ENCODE measurements around the gene CD93. TPM values are rescaled to one million over a fixed set of nuclear protein-coding genes. Genes with fewer than 3 reads are reported as not detected.

Gene CD93, protein sequence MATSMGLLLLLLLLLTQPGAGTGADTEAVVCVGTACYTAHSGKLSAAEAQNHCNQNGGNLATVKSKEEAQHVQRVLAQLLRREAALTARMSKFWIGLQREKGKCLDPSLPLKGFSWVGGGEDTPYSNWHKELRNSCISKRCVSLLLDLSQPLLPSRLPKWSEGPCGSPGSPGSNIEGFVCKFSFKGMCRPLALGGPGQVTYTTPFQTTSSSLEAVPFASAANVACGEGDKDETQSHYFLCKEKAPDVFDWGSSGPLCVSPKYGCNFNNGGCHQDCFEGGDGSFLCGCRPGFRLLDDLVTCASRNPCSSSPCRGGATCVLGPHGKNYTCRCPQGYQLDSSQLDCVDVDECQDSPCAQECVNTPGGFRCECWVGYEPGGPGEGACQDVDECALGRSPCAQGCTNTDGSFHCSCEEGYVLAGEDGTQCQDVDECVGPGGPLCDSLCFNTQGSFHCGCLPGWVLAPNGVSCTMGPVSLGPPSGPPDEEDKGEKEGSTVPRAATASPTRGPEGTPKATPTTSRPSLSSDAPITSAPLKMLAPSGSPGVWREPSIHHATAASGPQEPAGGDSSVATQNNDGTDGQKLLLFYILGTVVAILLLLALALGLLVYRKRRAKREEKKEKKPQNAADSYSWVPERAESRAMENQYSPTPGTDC
- not detected in 2 replicates for total RNA-seq (2014; rRNA removed; shearing (Covaris generic))

DNA sequence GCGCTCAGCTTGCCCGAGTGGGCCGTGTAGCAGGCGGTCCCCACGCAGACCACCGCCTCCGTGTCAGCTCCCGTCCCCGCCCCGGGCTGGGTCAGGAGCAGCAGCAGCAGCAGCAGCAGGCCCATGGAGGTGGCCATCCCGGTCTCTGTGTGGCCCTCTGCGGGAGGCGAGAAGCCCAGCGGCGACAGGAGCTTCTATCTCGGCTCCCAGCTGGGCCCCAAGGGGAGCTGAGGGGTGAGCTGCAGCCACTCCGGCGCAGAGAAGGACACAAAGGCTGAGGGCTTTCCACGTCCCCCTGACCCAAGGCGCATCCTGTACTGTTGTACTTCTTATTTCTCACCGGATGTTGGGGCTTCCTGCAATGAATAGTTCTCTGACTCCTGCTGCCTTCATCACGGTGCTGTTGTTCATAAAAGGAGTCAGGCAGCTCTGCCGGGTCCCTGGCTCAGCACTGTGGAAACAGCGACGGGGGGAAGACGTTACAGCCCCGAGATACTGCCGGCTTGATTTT is at the start of gene CD93:
Gene CD93 (minus strand): TSS at position 269 of the 511 bp plus-strand sequence. CDS start 132 bp downstream, at position 137.
- DNase-seq (ENCODE audit: low spot score) = no peak

DNA sequence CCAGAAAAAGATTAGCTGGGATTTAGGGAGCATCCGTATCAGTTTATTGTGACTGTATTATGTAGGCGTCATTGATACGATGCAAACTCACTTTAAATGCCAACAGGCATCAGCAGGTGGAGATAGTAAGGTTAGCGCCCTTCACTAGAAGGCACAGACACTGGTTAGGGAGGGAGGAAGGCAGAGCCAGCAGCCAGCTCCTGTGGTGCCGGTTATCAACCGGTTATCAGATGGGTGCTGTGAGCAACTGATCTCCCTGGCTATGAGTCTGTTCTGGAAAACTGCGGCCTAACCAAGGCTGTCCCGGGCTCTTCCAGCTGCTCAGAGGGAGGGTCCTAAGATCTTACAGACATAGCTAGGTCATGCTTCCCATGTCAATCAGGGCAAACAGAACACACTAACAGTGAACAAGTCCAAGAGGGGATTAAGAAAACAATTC is 47.5 kb upstream of the CD93 start:
- no peak for DNase-seq (ENCODE audit: low spot score)

DNA sequence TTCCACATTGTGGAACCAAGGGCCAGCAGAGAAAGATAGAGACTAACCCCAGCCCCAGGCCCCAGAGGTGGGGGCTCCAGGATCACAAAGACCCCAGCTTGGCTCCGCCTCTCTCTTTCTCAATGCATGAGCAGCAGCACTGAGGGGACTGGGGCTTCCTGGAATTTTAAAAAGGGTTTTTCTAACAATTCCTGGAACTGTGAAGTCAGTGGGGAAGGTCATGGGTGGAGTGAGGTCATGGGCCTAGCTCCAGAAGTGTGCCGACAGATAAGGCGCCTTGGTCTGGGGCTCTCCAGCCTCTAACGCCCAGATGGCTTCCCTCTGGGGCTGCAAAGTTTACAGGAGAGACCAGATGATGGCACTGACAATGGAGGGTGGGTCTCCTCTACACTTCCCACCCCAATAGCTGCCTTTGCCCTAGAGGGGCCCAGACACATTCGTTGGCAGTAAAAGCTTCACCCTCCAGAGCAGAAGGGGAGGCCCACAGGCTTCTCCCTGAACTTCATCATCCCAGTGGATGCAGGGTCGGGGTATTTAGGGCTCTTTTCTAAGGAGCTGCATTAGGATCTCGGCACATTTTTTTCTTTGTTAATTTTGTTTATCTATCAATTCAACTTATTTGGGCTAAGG is 46.9 kb upstream of the CD93 start:
- no peak for DNase-seq (ENCODE audit: low spot score)

- DNase-seq (ENCODE audit: low spot score) = no peak
Observed at GRCh38 chr20:23132293-23132929, 46.3 kb upstream of the CD93 start.

- no peak for DNase-seq (ENCODE audit: low spot score)
Observed at GRCh38 chr20:23131766-23132165, 45.6 kb upstream of the CD93 start.

GRCh38 chr20:23130622-23131140 is 44.6 kb upstream of the CD93 start:
- no peak for DNase-seq (ENCODE audit: low spot score)

GRCh38 chr20:23129891-23130621 is 43.9 kb upstream of the CD93 start:
- no peak for DNase-seq (ENCODE audit: low spot score)

GRCh38 chr20:23129266-23129665 is 43.1 kb upstream of the CD93 start:
- no peak for DNase-seq (ENCODE audit: low spot score)

- DNase-seq (ENCODE audit: low spot score) = no peak
Observed at GRCh38 chr20:23128461-23129125, 42.5 kb upstream of the CD93 start.

- DNase-seq (ENCODE audit: low spot score) = no peak
Observed at GRCh38 chr20:23127506-23128279, 41.6 kb upstream of the CD93 start.

GRCh38 chr20:23126281-23127061 is 40.3 kb upstream of the CD93 start:
- DNase-seq (ENCODE audit: low spot score) = no peak

GRCh38 chr20:23125625-23126191 is 39.6 kb upstream of the CD93 start:
- no peak for DNase-seq (ENCODE audit: low spot score)

DNA sequence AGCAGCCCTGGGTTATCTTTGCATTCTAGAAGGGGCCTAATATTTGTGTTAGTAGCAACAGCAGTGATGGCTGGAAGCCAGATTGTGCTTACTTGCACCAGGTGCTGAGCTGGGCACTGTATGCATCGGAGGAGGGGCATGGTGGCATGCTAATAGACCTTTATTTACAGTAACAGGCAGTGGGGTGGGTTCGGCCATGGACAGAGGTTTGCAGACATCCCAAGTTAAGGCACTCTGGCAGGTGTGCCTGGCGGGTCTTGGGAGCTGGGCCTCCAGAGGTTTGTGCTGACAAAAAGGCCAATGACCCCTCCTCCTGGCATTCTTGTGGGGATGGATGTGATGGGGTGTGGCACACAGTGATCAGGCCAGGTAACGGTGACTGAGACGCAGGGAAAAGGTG is 39.0 kb upstream of the CD93 start:
- DNase-seq (ENCODE audit: low spot score) = no peak

DNA sequence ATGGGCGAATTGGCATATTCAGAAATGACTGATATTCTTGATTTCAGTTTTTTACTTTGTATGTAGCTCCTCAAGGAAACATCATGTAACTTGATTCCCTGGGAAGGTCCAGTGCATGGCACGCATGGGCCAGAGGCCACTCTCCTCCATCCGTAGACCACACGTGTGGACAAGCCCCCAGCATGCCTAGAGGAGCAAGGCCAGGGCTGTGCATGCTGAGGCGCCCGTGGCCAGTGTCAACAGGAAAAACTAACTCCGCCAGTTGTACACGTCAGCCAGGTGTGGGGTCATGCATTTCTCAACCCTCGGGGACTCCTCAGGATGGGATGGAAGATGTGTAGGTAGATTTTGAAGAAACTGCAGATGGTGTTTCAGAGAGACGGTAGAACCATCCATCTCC is 37.8 kb upstream of the CD93 start:
- no peak for DNase-seq (ENCODE audit: low spot score)

- DNase-seq (ENCODE audit: low spot score) = no peak
Observed at GRCh38 chr20:23122796-23123655, 36.9 kb upstream of the CD93 start.

- DNase-seq (ENCODE audit: low spot score) = no peak
Observed at GRCh38 chr20:23122321-23122720, 36.2 kb upstream of the CD93 start.

DNA sequence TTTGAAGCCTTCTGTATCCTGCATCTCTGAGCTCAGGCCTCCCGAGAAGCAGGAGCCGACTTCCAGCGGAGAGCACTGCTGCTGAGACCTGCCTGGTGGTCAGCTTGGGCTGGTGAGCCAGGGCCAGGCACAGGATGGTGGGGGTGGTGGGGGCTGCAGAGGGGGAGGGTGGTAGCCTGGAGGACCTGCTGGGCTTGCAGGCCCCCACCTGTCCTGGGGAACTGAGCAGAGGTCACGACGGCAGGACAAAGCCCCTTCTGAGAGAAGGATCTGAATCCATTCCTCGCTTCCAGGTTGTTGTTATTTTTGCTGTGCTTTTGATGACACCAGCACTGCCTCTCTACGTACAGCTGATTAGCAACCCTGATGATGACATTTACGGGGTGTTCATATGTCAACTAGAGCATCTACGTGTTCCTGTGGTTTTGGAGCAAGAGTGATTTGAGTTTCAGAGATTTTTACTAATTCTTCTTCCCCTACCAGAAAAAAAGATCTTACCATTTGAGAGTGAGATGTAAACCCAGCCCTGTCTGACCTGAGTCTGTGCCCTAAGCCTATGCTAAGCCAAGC is 35.7 kb upstream of the CD93 start:
- DNase-seq (ENCODE audit: low spot score) = no peak
